Frontal cortex (tissue), 4 donors: ENCODE results near the gene FAAP20. TPM values are rescaled to one million over a fixed set of nuclear protein-coding genes. Genes with fewer than 3 reads are reported as not detected.

ENCODE experiments used
- DNase-seq, 2 donors: peaks; one replicate each; pipeline ENCODE4 v3.0.0; 2012; ENCODE audit warnings: low spot score in 2 of 2
- FAIRE-seq: peaks from 2 replicates; lab custom pipeline; 2012; peaks lifted over from hg19 to GRCh38; lab: Jason Lieb, UNC
- total RNA-seq: library from RNA; depleted of rRNA; stranded (reverse); fragments of >200 nt; gene quantifications from one replicate; pipeline ENCODE4 v1.2.3, GENCODE V29; 2014
- donor health status: control.
- donor health status: control.
- donor health status: control.

Gene FAAP20
- total RNA-seq, 1 donor from 2014 or later = 19.2 TPM

DNA sequence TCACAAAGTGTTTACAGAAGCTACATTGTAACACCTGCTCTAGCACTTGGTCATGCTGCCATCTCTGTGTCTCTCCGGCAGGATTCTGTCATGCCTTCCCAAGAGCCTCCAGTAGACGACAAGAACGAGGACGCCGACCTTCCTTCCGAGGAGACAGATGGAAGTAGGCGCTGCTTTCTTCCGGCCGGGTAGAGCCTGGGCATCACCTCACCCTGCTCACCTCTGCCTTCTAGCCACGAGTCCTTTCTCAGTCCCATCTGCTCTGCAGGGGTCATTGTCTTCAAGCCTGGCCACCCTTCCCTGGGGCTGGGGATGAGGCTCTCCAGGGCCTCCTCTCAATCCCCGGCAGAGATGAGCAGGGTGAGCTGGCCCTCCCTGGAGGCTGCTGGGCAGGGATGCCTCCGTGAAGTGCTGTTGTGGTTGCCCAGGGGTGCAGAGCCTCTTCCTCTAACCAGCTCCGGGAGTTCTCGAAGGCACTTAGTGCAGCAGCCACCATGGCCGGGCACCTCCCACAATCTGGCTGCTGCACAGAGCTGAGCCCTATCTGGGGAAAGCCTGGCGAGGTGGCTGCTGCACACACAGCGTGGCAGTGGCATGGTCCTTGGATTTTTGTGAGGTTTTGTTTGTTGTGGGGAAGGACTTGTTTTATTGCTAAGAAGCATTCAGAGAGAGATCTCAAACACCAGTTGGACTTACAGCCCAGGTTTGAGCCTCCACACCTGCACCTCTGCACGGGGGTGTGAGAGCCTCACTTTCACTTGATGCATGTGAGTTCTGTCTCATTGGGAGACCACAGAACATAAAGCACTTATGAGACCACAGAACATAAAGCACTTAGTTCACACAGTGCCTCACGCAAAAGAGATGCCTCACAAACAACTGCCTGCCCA is 48.4 kb downstream of the FAAP20 start:
- no peak for FAIRE-seq
- DNase-seq = no peak

DNA sequence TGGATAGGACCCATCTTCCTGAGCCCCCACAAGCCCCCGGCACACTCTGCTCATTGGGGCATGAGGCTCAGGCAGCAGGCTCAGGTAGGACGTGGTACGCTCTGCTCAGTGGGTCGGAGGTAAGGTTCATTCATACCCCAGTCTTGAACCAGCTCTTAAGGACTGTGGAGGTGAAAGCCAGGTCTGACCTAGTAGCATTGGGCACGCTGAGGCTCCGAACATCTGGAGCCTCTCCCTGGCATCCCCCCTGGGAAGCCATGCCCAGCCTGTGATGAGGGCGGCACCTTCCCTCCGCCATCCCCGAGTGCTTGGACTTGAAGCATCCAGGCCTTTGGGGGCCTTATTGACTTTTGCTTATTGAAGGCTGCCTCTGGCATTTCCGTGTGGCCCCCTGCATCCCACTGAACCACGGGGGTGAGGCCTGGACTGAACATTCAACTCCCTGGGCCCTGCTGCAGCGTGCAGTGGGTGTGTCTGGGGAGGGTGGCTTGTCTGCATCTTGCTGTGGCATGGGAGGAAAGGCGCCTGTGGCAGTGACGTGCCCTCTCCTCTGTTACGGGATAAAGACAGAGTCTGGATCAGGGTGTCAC is 50.0 kb downstream of the FAAP20 start:
- FAIRE-seq (no peak), DNase-seq (no peak)

DNA sequence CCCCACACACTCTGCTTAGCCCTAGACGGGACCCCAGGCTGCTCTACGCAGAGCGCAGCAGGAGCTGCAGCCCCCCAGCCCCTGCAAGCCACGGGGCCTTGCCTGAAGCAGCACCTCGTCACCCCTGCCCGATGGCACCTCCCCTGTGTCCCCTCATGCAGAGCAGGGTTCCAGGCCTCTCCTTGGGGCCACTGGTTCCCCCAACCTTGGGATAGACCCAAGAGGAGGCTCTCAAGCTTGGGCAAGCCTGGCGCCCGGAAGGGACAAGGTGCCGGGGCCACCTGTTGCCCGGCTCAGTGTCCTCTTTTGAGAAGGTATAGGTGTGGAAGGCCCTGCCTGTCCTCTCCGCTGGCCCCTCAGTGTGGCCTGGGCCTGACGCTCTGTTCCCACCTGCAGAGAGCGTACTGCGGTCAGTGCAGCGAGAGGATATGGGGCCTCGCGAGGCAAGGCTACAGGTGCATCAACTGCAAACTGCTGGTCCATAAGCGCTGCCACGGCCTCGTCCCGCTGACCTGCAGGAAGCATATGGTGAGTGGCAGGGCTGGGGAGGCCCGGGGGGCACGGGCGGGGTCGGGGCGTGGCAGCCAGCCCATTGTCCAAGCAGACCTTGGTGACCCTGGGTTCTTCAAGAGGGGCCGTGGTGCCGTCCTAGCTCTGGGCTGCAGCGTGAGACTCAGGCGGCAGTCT is 50.6 kb downstream of the FAAP20 start:
- FAIRE-seq = no peak
- DNase-seq = no peak

- FAIRE-seq (no peak), DNase-seq (no peak)
Measured at GRCh38 chr1:2141025-2141424, 53.5 kb downstream of the FAAP20 start.

Other genes with a start within 250 kb of the FAAP20 start
- gene CFAP74, start 191.0 kb downstream of the FAAP20 start, total RNA-seq = 0.41 TPM
- gene GABRD, start 175.4 kb downstream of the FAAP20 start, total RNA-seq = 2.0 TPM
- gene PRKCZ, start 144.4 kb downstream of the FAAP20 start, total RNA-seq = 58.7 TPM
- gene SKI, start 33.5 kb upstream of the FAAP20 start, total RNA-seq = 15.5 TPM
- gene MORN1, start 196.8 kb upstream of the FAAP20 start, total RNA-seq = 11.0 TPM
- 29.8 TPM for gene RER1, start 197.1 kb upstream of the FAAP20 start, total RNA-seq
- 20.0 TPM for gene PEX10, start 217.8 kb upstream of the FAAP20 start, total RNA-seq